Activated CD4-positive, alpha-beta T cell treated with anti-CD3 and anti-CD28 coated beads, Interleukin-2, amount 50 U/mL, for 1 hour (primary cell): ENCODE measurements around the gene COG7.
"Not testable (repeated sequence)": the region's sequence is repeated elsewhere in the genome, so short reads cannot be mapped to it uniquely, and the experiment has no call there.

ENCODE experiments used
- DNase-seq: peaks from one replicate; pipeline ENCODE4 v3.0.0-alpha.2; 2020

Gene COG7

DNA sequence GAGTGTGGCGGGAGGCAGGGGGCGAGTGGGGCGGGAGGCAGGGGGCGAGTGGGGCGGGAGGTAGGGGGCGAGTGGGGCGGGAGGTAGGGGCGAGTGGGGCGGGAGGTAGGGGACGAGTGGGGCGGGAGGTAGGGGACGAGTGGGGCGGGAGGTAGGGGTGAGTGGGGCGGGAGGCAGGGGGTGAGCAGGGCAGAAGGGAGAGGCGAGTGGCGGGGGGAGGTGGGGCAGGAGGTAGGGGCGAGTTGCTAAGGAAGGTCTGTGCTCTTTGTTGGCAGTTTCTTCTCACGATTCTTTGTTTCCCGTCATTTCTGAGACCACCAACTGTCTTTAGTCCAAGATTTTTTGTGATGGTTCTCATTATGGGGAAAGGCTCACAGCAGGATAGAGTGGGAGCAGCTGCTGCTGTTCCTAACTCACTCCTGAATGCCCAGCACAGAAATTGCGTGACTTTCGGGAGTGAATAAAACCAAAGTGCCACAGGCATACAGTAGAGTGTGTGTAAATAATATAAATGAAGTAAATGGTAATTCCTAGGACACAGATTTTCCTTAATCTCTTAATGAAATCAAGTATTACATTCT lies 44.7 kb downstream of the COG7 start:
- no peak for DNase-seq

GRCh38 chr16:23407436-23408127 lies 45.4 kb downstream of the COG7 start:
- no peak for DNase-seq

DNA sequence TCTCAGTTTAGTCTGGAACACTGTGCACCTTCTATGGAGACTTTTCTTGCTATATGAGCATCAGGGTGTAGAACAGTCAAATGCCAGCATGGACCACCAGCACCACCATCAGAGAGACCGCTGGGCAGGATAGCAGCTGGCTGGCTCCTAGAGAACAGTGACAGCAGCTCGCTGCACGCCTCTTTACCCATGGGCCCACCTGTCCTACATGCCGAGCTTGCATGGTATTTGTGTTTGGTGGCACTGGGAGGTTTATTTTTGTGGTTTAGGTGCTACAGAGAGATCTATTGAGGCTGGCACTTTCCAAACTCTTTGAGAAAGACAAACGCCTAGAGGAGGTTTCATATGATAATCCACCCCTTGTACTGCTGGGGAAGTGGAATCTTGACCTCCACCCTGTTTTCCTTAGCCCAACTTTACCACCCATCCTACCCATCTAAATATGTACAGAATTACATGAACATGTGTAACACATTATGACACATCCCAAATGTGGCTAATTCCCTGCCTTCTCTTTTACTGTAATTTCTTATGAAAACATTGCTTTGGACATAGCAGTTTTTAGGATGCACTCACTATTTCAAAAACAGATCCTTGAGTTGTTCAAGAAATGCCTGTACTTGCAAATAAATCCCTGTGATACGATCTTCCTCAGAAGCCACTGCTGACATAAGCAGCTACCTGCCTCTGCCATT lies 46.3 kb downstream of the COG7 start:
- DNase-seq, result no peak

- no peak for DNase-seq
These were observed 47.0 kb downstream of the COG7 start for GRCh38 chr16:23406024-23406423.

DNA sequence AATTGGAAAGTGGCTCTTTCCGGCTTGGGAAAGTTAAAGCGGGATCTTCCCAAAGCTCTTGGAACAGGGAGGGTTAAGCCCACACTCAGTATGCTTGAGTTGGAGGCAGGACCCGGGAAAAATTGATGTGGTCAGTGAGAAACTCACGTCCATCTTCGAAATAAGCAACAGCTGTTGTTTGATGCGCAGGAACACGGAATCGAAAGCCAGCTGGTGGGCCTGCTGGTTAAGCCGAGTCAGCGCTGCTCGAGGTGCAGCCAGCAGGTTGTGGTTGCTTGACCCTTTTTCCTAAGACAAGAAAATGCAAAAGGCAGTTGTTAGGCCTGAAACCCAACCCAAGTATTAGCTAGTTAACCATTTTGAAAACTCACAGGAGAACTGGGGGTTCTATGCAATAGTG lies 49.4 kb downstream of the COG7 start:
- DNase-seq, result no peak

DNA sequence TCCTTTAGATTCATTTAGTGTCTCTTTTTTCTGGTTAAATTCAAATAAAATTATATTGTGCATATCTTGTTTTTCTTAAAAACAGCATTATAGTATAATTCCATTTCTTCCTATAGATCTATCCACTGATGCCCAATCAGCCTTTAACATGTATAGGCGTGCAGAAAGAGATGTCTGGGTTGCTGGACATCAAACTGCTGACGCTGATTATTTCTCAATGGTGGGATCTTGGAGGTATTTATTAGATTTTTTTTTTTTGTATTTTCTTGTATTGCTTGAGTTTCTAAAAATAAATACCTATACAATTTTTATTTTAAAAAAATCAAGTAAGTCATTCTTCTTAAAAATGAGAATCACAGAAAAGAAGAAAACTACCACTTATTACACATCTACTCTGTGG lies 50.9 kb downstream of the COG7 start:
- no peak for DNase-seq

DNA sequence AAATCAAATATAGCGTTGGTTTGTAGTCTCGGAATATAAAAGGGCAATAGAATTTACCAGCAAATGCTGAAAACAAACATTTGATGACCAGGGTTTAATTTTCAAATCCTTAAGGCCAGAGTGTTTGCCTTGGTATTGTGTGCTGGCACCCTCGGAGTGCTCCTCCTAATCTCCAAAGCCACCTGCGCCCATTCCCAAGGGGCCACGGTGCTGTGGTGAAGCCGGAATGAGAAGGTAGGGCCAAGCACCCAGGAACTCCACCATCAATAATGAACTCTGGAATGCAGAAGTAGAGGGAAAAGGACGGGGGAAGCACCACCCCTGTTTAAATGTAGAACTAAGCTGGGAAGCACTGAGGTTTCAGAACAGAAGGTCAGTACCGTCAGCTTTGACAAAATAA lies 51.9 kb downstream of the COG7 start:
- DNase-seq, result no peak

DNA sequence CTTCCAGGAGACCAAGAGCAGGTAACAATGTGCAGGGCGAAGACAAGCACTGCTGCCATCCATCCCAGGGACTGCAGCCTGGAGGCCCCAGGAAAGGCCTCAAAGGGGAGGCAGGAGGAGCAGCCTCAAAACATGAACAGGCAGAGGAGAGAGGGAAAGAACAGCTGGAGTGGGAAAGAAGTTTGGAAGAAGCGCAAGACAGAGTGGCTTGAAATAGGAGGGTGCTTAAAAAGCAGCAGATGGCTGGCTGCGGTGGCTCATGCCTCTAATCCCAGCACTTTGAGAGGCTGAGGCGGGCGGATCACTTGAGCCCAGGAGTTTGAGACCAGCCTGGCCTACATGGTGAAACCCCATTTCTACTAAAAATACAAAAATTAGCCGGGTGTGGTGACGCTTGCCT lies 52.5 kb downstream of the COG7 start:
- not testable (repeated sequence) for DNase-seq

- DNase-seq, result no peak
These were observed 53.8 kb downstream of the COG7 start for GRCh38 chr16:23398987-23399805.

GRCh38 chr16:23397464-23397863 lies 55.5 kb downstream of the COG7 start:
- DNase-seq, result no peak

- DNase-seq, result no peak
These were observed 57.3 kb downstream of the COG7 start for GRCh38 chr16:23395732-23396131.

DNA sequence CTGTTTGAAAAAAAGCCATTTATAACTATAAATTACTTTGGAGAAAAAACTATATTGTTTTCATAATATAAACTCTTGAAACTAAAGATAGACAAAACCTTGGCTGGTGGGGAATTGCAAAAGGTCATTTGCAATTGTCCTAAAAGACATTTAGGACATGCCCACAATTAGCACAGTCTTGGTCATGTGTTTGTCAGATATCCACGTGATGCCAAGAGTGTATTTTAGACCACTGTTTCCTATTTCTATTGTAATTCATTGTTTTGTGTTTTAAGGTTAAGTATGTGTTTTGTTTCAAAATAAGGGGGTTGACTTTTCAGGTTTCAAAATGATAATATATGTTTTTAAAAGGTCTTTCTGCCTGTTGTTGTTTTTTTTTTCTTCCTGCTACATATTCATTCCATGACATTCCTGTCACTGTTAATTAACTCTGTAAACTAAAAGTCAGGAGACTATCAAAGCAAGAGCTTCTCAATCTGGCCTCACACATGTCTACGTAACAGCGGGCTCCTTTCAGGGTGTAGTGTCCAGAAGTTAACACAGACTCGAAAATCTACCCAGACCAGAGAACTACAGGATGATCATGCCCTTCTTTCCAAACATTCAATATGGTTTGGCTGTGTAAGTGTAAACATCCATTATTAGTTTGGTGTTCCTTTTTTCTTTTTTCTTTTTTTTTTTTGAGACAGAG lies 58.7 kb downstream of the COG7 start:
- no peak for DNase-seq

DNA sequence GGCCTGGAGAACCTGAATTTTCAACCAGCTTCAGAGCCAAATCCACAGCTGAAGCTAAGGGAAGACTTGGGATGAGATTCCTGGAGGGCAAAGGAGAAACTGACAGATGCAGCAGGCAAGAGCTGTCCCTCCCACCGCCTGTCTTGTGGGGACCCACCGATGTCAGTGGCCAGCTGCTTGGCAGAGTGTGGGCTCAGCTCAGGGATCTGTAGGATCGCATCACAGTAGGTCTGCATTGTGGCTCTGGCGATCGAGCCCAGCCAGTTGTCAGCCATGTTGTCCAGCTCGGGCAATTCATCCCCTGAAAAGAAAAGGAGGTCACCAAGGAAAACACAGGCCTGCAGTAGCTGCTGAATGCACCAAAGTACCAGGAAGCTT lies 60.8 kb downstream of the COG7 start:
- no peak for DNase-seq

GRCh38 chr16:23391381-23392222 lies 61.4 kb downstream of the COG7 start:
- no peak for DNase-seq

DNA sequence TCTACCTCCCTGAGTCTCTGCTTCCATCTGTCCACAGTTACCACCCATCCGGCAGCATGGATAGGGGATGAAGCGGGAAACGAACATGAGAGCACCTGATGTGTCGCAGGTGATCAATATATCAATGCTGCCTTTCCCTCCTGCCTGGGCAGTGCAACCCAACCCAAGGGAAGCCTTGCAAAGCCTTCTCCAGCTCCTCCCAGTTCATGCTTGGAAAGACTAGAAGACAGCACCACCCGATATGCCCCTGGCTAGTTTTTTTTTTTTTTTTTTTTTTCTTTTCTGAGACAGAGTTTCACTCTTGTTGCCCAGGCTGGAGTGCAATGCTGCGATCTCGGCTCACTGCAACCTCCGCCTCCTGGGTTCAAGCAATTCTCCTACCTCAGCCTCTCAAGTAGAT lies 63.1 kb downstream of the COG7 start:
- DNase-seq, result not testable (repeated sequence)

GRCh38 chr16:23389201-23389600 lies 63.8 kb downstream of the COG7 start:
- no peak for DNase-seq

DNA sequence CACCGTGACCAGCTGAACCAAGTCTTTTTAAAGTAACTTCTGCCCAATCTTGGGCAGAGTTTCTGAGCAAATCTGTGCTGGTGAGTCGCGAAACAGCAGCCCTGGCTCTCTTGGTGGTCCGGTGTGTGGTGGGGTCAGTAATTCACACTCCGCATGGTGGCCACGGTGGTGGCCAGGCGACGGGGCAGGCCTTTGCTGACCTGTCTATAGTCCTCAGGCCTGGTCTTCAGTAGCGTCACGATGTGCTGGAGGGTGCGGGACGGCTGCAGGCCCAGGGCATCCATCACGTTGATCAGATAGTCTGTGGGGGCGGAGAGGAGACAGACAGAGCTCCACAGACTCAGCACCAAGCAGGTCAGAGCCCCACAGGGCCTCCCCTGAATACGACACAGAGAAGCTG lies 64.2 kb downstream of the COG7 start:
- DNase-seq, result no peak

GRCh38 chr16:23387666-23388065 lies 65.3 kb downstream of the COG7 start:
- DNase-seq, result no peak

GRCh38 chr16:23385441-23385840 lies 67.5 kb downstream of the COG7 start:
- no peak for DNase-seq

DNA sequence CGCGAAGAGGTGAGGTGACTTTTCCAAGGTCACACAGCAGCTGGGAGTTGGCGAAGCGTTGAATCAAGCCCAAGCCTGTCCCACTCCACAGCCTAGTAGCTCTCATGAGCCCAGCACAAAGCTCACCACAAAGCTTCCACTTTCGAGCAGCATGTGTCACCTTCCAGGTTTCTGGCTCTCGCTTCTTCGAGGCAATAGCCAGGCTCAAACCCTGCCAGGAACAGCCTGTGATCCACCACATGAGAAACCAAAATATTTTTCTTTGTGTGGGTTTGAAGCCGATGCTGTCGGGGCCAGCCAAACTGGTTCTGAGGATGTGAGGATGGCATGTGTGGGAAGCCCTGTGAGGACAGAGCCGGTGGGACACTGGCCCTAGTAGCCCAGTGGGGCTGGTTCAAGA lies 68.1 kb downstream of the COG7 start:
- DNase-seq, result no peak

GRCh38 chr16:23383881-23384280 lies 69.1 kb downstream of the COG7 start:
- DNase-seq, result no peak

DNA sequence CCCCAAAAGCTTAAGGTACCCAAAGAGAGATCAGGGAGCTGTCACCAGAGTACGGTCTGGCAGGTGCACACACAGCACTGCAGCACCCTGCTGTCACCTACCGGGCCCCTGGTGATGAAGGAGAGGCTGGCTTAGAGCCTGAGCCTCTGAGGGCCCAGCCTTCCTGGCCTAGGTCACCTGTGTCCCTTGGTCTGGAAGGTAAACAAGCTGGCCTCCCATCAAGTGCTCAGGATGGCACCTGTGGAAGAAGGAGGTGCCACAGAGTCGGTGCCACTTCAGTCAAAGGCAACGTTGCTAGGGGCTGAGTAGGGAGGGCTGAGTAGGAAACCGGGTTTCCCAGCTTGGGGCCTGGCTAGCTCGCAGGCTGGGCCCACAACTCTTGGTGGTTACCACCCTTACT lies 70.7 kb downstream of the COG7 start:
- DNase-seq, result no peak
